GM23248 (cell line): Measurements from ENCODE around the gene CAMTA1. TPM values are rescaled to one million over a fixed set of nuclear protein-coding genes. Genes with fewer than 3 reads are reported as not detected.

Experiments
- DNase-seq: peaks from one replicate; pipeline ENCODE4 v3.0.0-alpha.2; 2015
- H2AFZ ChIP-seq: fragments of 200-600 bp; sonication (generic); 2 replicates; pipeline ENCODE4 v1.6.1; 2016; ENCODE audit warnings: antibody characterized with exemption
- H3F3A ChIP-seq: fragments of 200-600 bp; sonication (generic); 2 replicates; pipeline ENCODE4 v1.6.1; 2016; ENCODE audit warnings: mild to moderate bottlenecking, antibody characterized with exemption, mixed run types; ENCODE audit not compliant: insufficient read depth
- H3K27ac ChIP-seq: fragments of 200-600 bp; sonication (generic); 2 replicates; pipeline ENCODE4 v1.5.1; 2016; ENCODE audit warnings: mild to moderate bottlenecking
- H3K27me3 ChIP-seq: fragments of 200-600 bp; sonication (generic); replicated peaks from 2 replicates; pipeline ENCODE4 v1.6.1; 2016; ENCODE audit warnings: mild to moderate bottlenecking; ENCODE audit not compliant: insufficient read depth
- H3K36me3 ChIP-seq: fragments of 200-600 bp; sonication (generic); 2 replicates; pipeline ENCODE4 v1.6.1; 2016; ENCODE audit warnings: low read depth, mild to moderate bottlenecking
- H3K4me1 ChIP-seq: fragments of 200-600 bp; sonication (generic); 2 replicates; pipeline ENCODE4 v1.6.1; 2016; ENCODE audit warnings: mild to moderate bottlenecking; ENCODE audit not compliant: insufficient read depth
- H3K4me2 ChIP-seq: fragments of 200-600 bp; sonication (generic); one replicate; pipeline ENCODE4 v1.6.1; 2016; ENCODE audit warnings: mild to moderate bottlenecking; ENCODE audit not compliant: unreplicated experiment
- H3K4me3 ChIP-seq: fragments of 200-600 bp; sonication (generic); 2 replicates; pipeline ENCODE4 v1.5.1; 2016; ENCODE audit warnings: mild to moderate bottlenecking
- H3K79me2 ChIP-seq: fragments of 200-600 bp; sonication (generic); 2 replicates; pipeline ENCODE4 v1.6.1; 2016; ENCODE audit warnings: mild to moderate bottlenecking; ENCODE audit not compliant: insufficient read depth
- H3K9ac ChIP-seq: fragments of 200-600 bp; sonication (generic); 2 replicates; pipeline ENCODE4 v1.6.1; 2016; ENCODE audit warnings: mild to moderate bottlenecking
- H3K9me2 ChIP-seq: fragments of 200-600 bp; sonication (generic); 2 replicates; pipeline ENCODE4 v1.6.1; 2016; ENCODE audit warnings: mixed run types, mild to moderate bottlenecking, moderate library complexity; ENCODE audit not compliant: insufficient read depth
- H3K9me3 ChIP-seq: fragments of 200-600 bp; sonication (generic); one replicate; pipeline ENCODE4 v1.6.1; 2017; ENCODE audit warnings: low read depth
- H4K20me1 ChIP-seq: fragments of 200-600 bp; sonication (generic); 2 replicates; pipeline ENCODE4 v1.6.0; 2016; ENCODE audit not compliant: insufficient read depth
- EZH2 ChIP-seq: fragments of 200-600 bp; sonication (generic); IDR thresholded peaks from 2 replicates; pipeline ENCODE4 v1.6.1; 2018; ENCODE audit warnings: antibody characterized with exemption, mild to moderate bottlenecking; ENCODE audit not compliant: insufficient read depth, poor library complexity, severe bottlenecking
- EZH2phosphoT487 ChIP-seq: fragments of 200-600 bp; sonication (generic); IDR thresholded peaks from 2 replicates; pipeline ENCODE4 v1.6.1; 2018; ENCODE audit warnings: antibody characterized with exemption, moderate library complexity, mild to moderate bottlenecking, low read depth; ENCODE audit not compliant: insufficient read depth
- WGBS, 2 experiments: methylation state at CpG; one replicate each; pipeline ENCODE4 v1.1.6; 2015 to 2017; ENCODE audit warnings: low lambda C conversion rate in 2 of 2, low coverage in 1 of 2; ENCODE audit errors: missing lambda C conversion rate in 2 of 2; 5-methylcytosine and 5-hydroxymethylcytosine counted together
- in situ Hi-C: fragments of 300-500 bp; cut with MboI; formaldehyde crosslinking; loops from 2 replicates; pipeline ENCODE4 v1.15.0; 2020
- polyA plus RNA-seq: library from polyadenylated mRNA; unstranded; fragments of >200 nt; fragmentation: Nextera tagmentation; extraction: Ambion mirVana; gene quantifications from 2 replicates; pipeline ENCODE4 v1.2.1, GENCODE V29; 2016
- total RNA-seq: library from RNA; depleted of rRNA; stranded (reverse); fragments of >200 nt; shearing (Covaris generic); gene quantifications from 2 replicates; pipeline ENCODE4 v1.2.3, GENCODE V29; 2014

The CAMTA1 gene
- total and polyA plus RNA-seq, 2 experiments from 2014 or later = 50.1 to 165 TPM

DNA sequence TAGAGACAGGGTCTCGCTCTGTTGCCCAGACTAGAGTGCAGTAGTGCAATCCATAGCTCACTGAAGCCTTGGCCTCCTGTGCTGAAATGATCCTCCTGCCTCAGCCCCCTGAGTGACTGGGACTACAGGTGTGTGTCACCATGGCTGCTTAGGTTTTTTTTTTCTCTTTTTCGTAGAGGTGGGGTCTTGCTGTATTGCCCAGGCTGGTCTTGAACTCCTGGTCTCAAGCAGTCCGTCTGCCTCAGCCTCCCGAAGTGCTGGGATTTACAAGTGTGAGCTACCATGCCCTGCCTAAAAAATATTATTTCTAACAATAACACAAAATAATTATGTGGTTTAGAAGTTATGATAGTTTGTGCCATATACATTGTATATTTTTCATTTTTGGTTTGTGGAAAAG lies 9.9 kb downstream of the CAMTA1 start:
- Histone ChIP-seq H3K9ac (no peak overlapping the region), H3K27ac (peak overlapping the region; percentile 32), H3K4me3 (no peak overlapping the region), H3K9me2 (no peaks in the 10 kb centered on the region), H3K36me3 (no peaks in the 10 kb centered on the region), H3F3A (peaks cover 23% of the 10 kb centered on the region), H3K9me3 (no peaks in the 10 kb centered on the region), H4K20me1 (no peaks in the 10 kb centered on the region; the same call in 1 of the 2 replicates), H3K79me2 (peaks cover 94% of the 10 kb centered on the region), H3K4me1 (peaks cover 21% of the 10 kb centered on the region), H2AFZ (no peak overlapping the region), H3K27me3 (no peaks in the 10 kb centered on the region), H3K4me2 (no peak overlapping the region)
- in situ Hi-C loops = loop anchor here (10.0 to 25.0 kb wide), 2 partner anchors 417 to 850 kb away; no protein-coding TSS in a partner anchor
- TF ChIP-seq EZH2 = no peak
- no peak for TF ChIP-seq EZH2phosphoT487
- no peak for DNase-seq
- 93 to 94% methylated on average over 4 of the region's 4 CpGs for WGBS, 2 experiments

DNA sequence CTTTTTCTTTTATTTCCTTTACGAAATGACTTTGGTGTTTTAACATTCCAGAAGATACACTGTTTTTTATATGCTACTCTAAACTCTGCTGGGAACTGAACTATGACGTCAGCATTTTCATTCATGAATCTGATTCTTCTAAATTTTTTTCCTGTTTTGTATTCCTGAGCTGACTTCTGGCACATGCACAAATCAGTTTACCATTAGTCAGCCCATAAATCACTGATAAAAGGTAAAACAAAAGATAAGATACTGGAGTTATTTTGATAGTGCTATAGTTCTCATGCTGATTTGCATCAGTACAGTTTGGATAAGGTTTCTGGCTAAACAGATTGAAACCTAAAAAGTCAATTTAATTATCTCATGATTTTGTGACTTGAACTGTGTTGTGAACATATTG lies 10.4 kb downstream of the CAMTA1 start:
- Histone ChIP-seq H3K9me3 (no peaks in the 10 kb centered on the region), H2AFZ (no peak overlapping the region), H3K27me3 (no peaks in the 10 kb centered on the region), H3K9me2 (no peaks in the 10 kb centered on the region), H3K79me2 (peaks cover 94% of the 10 kb centered on the region), H3K9ac (0 out of 2 replicates have a peak overlapping the region, but pooled peaks have one; percentile 14), H3F3A (peaks cover 26% of the 10 kb centered on the region), H4K20me1 (no peaks in the 10 kb centered on the region; the same call in 1 of the 2 replicates), H3K4me1 (peaks cover 26% of the 10 kb centered on the region), H3K36me3 (no peaks in the 10 kb centered on the region), H3K4me2 (peak overlapping the region; percentile 46), H3K27ac (peak overlapping the region; percentile 32), H3K4me3 (no peak overlapping the region)
- DNase-seq = peak; percentile 69
- 13% methylated on average over 2 of the region's 2 CpGs for WGBS, 2 experiments
- in situ Hi-C loops = loop anchor here (10.0 to 25.0 kb wide), 2 partner anchors 417 to 849 kb away; no protein-coding TSS in a partner anchor
- TF ChIP-seq EZH2 (no peak), EZH2phosphoT487 (no peak)

DNA sequence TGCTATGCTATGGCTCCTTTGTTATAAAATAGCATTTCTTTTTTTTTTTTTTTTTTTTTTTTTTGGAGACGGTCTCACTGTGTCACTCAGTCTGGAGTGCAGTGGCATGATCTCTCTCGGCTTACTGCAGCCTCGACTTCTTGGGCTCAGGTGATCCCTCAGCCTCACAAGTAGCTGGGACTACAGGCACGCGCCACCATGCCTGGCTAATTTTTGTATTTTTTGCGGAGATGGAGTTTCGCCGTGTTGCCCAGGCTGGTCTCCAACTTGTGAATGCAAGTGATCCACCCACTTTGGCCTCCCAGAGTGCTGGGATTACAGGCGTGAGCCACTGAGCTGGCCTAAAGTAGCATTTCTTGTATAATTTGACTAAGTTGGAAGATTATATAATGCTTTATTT lies 10.8 kb downstream of the CAMTA1 start:
- Histone ChIP-seq H3K4me1 (peaks cover 29% of the 10 kb centered on the region), H3K27me3 (no peaks in the 10 kb centered on the region), H3K9me2 (no peaks in the 10 kb centered on the region), H3K4me3 (no peak overlapping the region), H4K20me1 (no peaks in the 10 kb centered on the region; the same call in 1 of the 2 replicates), H3K79me2 (peaks cover 92% of the 10 kb centered on the region), H2AFZ (no peak overlapping the region), H3F3A (peaks cover 31% of the 10 kb centered on the region), H3K9me3 (no peaks in the 10 kb centered on the region), H3K9ac (0 out of 2 replicates have a peak overlapping the region, but pooled peaks have one; percentile 14), H3K27ac (peak overlapping the region; percentile 32), H3K36me3 (no peaks in the 10 kb centered on the region), H3K4me2 (peak overlapping the region; percentile 46)
- in situ Hi-C loops = loop anchor here (10.0 to 25.0 kb wide), 2 partner anchors 416 to 849 kb away; no protein-coding TSS in a partner anchor
- DNase-seq = no peak
- WGBS, 2 experiments = 62 to 63% methylated on average over 9 of the region's 9 CpGs
- TF ChIP-seq EZH2phosphoT487 = no peak
- TF ChIP-seq EZH2 = no peak

DNA sequence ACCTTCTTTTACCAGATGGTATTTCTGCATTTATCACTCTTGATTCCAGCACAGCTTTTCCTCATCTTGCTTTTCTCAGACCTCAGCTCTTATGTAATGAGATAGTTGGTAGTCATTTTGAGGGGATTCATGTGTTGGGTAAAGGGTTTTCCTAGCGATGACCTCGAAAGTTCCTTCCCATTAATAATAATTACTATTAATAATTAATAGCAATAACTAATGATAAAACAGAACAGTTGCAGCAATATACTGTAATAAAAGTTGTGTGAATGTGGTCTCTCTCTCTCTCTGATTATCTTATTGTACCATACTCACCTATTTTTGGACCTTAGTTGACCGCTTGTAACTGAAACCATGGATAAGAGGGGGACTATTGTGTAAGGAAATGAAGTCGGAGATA lies 14.2 kb downstream of the CAMTA1 start:
- H2AFZ ChIP-seq = no peak overlapping the region
- no peaks in the 10 kb centered on the region for H3K36me3 ChIP-seq
- H3K4me2 ChIP-seq = no peak overlapping the region
- 97 to 100% methylated on average over 4 of the region's 4 CpGs for WGBS, 2 experiments
- peaks cover 50% of the 10 kb centered on the region for H3K4me1 ChIP-seq
- no peaks in the 10 kb centered on the region for H3K27me3 ChIP-seq
- peaks cover 34% of the 10 kb centered on the region for H3F3A ChIP-seq
- no peak for DNase-seq
- H3K27ac ChIP-seq = no peak overlapping the region
- H4K20me1 ChIP-seq = no peaks in the 10 kb centered on the region
- H3K79me2 ChIP-seq = peaks cover 92% of the 10 kb centered on the region
- no peak overlapping the region for H3K9ac ChIP-seq
- no peak overlapping the region for H3K4me3 ChIP-seq
- H3K9me3 ChIP-seq = no peaks in the 10 kb centered on the region
- no peaks in the 10 kb centered on the region for H3K9me2 ChIP-seq
- TF ChIP-seq EZH2 = no peak
- TF ChIP-seq EZH2phosphoT487 = no peak
- in situ Hi-C loops = loop anchor here (10.0 to 25.0 kb wide), 2 partner anchors 413 to 845 kb away; no protein-coding TSS in a partner anchor
